Stimulated activated CD8-positive, alpha-beta memory T cell treated with anti-CD3 and anti-CD28 coated beads, Interleukin-15, amount 100 ng/mL, for 48 hours (primary cell): ENCODE measurements around the gene TMEM181.
"Not testable (repeated sequence)": the region's sequence is repeated elsewhere in the genome, so short reads cannot be mapped to it uniquely, and the experiment has no call there.

Source experiments
- DNase-seq, 2 donors: peaks; one replicate each; pipeline ENCODE4 v3.0.0-alpha.2; 2020; ENCODE audit warnings: low read depth in 2 of 2

The TMEM181 gene

GRCh38 chr6:158621694-158622544, 62.0 kb downstream of the TMEM181 start:
- no peak for DNase-seq

- DNase-seq = no peak
Measured at GRCh38 chr6:158622545-158623190, 62.8 kb downstream of the TMEM181 start.

GRCh38 chr6:158624684-158625682, 65.1 kb downstream of the TMEM181 start:
- DNase-seq = no peak

- no peak for DNase-seq
Measured at GRCh38 chr6:158625881-158626305, 66.0 kb downstream of the TMEM181 start.

- no peak for DNase-seq
Measured at GRCh38 chr6:158626360-158627167, 66.7 kb downstream of the TMEM181 start.

- DNase-seq = no peak
Measured at GRCh38 chr6:158627168-158627939, 67.5 kb downstream of the TMEM181 start.

- no peak for DNase-seq
Measured at GRCh38 chr6:158627940-158628211, 68.0 kb downstream of the TMEM181 start.

- no peak for DNase-seq
Measured at GRCh38 chr6:158628542-158628941, 68.7 kb downstream of the TMEM181 start.

- no peak for DNase-seq
Measured at GRCh38 chr6:158629367-158630221, 69.7 kb downstream of the TMEM181 start.

GRCh38 chr6:158630938-158631616, 71.2 kb downstream of the TMEM181 start:
- DNase-seq = no peak

GRCh38 chr6:158631678-158632537, 72.0 kb downstream of the TMEM181 start:
- no peak for DNase-seq

- not testable (repeated sequence) for DNase-seq
Measured at GRCh38 chr6:158632538-158633119, 72.7 kb downstream of the TMEM181 start.

GRCh38 chr6:158633127-158633526, 73.2 kb downstream of the TMEM181 start:
- no peak for DNase-seq

GRCh38 chr6:158634695-158635426, 75.0 kb downstream of the TMEM181 start:
- DNase-seq = no peak

GRCh38 chr6:158635427-158636073, 75.7 kb downstream of the TMEM181 start:
- no peak for DNase-seq

GRCh38 chr6:158636778-158637177, 76.9 kb downstream of the TMEM181 start:
- DNase-seq = no peak
